Raji (cell line): Measurements from ENCODE around the gene LDLRAD4.

Experiments used
- POLR2A ChIP-seq: IDR thresholded peaks from 2 replicates; pipeline ENCODE4 v1.6.1; 2011; ENCODE audit warnings: low read depth, low read length, control low read depth; ENCODE audit not compliant: insufficient read depth

The LDLRAD4 gene

DNA sequence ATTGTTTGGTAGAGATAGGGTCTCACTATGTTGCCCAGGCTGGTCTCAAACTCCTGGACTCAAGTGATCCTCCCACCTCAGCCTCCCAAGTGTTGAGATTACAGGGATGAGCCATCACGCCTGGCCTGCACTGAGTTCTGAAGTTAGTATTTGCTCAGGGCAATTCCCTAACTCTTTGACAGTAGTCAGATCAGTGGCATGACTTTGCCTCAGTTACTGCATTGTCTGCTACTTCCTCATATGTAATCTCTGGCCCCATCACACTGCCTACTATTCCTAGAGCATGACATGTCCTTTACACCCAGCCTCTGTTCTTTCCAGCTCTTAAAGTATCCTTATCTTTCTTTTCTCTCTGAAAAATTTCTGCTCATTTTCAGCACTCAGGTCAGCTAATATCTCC is 193.5 kb downstream of the LDLRAD4 start:
- TF ChIP-seq POLR2A, result no peak

DNA sequence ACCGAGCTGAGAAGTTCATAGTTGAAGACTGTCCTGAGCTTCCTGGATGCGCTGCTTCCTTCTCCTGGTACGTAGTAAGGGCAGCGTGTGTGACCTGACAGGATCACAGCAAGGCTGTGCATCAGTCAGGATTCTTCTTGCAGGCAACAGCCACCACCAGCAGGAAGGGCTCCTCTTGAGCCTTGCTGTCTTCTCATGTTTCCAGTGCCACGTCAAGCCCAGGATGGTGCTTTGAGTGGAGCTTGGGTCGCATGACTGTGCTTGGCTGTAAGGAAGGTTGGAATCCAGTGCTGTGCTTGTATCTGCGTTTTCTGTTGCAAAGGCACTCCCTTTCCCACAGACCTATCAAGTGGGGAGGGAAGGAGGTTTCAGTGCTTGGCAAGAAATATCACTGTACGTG is 194.3 kb downstream of the LDLRAD4 start:
- no peak for TF ChIP-seq POLR2A

- no peak for TF ChIP-seq POLR2A
Measured at GRCh38 chr18:13414102-13414501, 195.5 kb downstream of the LDLRAD4 start.

DNA sequence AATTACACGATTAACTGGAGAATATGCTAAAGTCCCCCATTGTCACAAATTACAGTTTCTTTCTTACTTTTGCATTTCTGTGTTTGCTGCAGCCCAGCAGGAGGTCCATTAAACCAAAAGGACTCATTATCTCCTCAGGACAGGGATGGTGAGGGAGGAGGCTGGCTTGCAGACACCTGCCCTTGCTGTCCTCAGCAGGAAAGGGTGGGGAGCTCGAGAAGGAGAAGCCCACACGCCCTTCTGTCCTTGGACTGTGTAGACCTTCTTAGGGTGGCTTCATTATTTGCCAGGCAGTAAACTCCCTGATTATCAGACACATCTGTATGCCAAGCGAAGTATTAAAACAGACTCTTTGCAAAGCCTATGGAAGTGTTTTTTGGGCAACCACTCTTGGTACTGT is 196.0 kb downstream of the LDLRAD4 start:
- TF ChIP-seq POLR2A, result no peak

- no peak for TF ChIP-seq POLR2A
Measured at GRCh38 chr18:13415736-13416135, 197.2 kb downstream of the LDLRAD4 start.

GRCh38 chr18:13416208-13416607 is 197.6 kb downstream of the LDLRAD4 start:
- TF ChIP-seq POLR2A, result no peak

- TF ChIP-seq POLR2A, result no peak
Measured at GRCh38 chr18:13416848-13417247, 198.3 kb downstream of the LDLRAD4 start.

GRCh38 chr18:13418013-13418710 is 199.6 kb downstream of the LDLRAD4 start:
- no peak for TF ChIP-seq POLR2A

- TF ChIP-seq POLR2A, result no peak
Measured at GRCh38 chr18:13420969-13421686, 202.6 kb downstream of the LDLRAD4 start.

- no peak for TF ChIP-seq POLR2A
Measured at GRCh38 chr18:13422541-13423147, 204.1 kb downstream of the LDLRAD4 start.

DNA sequence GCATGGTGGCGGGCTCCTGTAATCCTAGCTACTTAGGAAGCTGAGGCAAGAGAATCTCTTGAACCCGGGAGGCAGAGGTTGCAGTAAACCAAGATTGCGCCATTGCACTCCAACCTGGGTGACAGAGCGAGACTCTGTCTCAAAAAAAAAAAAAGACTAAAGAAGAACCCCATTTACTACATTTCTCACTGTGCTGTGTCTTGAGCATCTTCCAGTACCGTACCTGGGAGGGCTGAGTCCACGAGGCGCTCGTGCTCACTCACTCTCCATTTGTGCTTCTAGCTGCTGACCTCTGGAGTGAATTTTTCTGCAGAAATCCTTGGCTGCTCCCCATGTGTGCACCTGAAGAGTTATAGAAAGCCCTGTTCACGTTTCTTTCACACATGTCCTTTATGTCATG is 204.8 kb downstream of the LDLRAD4 start:
- TF ChIP-seq POLR2A, result no peak

- TF ChIP-seq POLR2A, result no peak
Measured at GRCh38 chr18:13424363-13424762, 205.8 kb downstream of the LDLRAD4 start.

GRCh38 chr18:13425357-13426091 is 207.0 kb downstream of the LDLRAD4 start:
- TF ChIP-seq POLR2A, result no peak

- TF ChIP-seq POLR2A, result no peak
Measured at GRCh38 chr18:13427354-13427753, 208.8 kb downstream of the LDLRAD4 start.

GRCh38 chr18:13428319-13428718 is 209.8 kb downstream of the LDLRAD4 start:
- no peak for TF ChIP-seq POLR2A
